ENCODE measurements around the gene UHRF1. TPM values are rescaled to one million over a fixed set of nuclear protein-coding genes. Genes with fewer than 3 reads are reported as not detected.

The UHRF1 gene
- polyA plus RNA-seq, 1 of the 3 experiments (the other 2 are of a cell fraction), result 43.4 TPM

DNA sequence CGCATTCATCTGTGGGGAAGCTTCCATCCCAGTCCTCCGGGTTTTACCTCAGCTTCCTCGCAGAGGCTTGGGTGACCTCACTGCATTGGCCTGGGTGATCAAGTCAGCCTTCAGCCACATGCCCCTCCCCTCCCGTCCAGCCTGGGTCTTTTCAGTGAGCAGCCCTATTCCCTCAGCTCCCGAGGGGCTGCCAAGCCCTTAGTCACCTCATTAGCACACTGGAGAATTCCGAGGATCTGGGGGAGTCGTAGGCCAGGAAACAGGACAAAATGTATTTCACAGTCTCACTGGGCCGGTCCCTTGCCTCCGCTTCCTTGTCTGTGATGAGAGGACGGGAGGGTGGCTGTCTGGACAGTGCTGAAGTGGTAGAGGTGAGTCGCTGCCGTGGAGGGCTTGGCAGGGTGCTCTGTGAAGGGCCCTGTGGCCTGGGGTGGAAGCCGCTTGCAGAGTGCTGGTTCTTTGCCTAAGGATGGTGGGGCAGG is 79.5 kb downstream of the UHRF1 start (continued):
- TF ChIP-seq REST (IDR thresholded peaks at IDR 0.05; ENCODE audit: low read depth, low read length) (no peak), GABPA (IDR thresholded peaks at IDR 0.05; ENCODE audit: low read depth) (no peak), TEAD4 (IDR thresholded peaks at IDR 0.05; ENCODE audit: borderline replicate concordance, insufficient read depth) (no peak), FOSL2 (IDR thresholded peaks at IDR 0.05; ENCODE audit: borderline replicate concordance, low read depth) (peak; percentile 56; the same call in 1 of the 2 replicates), JUND (IDR thresholded peaks at IDR 0.05) (no peak), FOXM1 (IDR thresholded peaks at IDR 0.05; ENCODE audit: low read depth) (no peak), MXI1 (IDR thresholded peaks at IDR 0.05; ENCODE audit: low read depth, low read length) (no peak), RFX5 (IDR thresholded peaks at IDR 0.05; ENCODE audit: low read length) (no peak), SMC3 (IDR thresholded peaks at IDR 0.05; ENCODE audit: low read depth, low read length) (no peak), YY1 (IDR thresholded peaks at IDR 0.05; ENCODE audit: low read depth) (no peak)
- TF ChIP-seq, protein P1, sequence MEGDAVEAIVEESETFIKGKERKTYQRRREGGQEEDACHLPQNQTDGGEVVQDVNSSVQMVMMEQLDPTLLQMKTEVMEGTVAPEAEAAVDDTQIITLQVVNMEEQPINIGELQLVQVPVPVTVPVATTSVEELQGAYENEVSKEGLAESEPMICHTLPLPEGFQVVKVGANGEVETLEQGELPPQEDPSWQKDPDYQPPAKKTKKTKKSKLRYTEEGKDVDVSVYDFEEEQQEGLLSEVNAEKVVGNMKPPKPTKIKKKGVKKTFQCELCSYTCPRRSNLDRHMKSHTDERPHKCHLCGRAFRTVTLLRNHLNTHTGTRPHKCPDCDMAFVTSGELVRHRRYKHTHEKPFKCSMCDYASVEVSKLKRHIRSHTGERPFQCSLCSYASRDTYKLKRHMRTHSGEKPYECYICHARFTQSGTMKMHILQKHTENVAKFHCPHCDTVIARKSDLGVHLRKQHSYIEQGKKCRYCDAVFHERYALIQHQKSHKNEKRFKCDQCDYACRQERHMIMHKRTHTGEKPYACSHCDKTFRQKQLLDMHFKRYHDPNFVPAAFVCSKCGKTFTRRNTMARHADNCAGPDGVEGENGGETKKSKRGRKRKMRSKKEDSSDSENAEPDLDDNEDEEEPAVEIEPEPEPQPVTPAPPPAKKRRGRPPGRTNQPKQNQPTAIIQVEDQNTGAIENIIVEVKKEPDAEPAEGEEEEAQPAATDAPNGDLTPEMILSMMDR (IDR thresholded peaks at IDR 0.05), result no peak
- TF ChIP-seq, protein P2, sequence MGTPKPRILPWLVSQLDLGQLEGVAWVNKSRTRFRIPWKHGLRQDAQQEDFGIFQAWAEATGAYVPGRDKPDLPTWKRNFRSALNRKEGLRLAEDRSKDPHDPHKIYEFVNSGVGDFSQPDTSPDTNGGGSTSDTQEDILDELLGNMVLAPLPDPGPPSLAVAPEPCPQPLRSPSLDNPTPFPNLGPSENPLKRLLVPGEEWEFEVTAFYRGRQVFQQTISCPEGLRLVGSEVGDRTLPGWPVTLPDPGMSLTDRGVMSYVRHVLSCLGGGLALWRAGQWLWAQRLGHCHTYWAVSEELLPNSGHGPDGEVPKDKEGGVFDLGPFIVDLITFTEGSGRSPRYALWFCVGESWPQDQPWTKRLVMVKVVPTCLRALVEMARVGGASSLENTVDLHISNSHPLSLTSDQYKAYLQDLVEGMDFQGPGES (IDR thresholded peaks at IDR 0.05; ENCODE audit: low read depth, low read length), result no peak

DNA sequence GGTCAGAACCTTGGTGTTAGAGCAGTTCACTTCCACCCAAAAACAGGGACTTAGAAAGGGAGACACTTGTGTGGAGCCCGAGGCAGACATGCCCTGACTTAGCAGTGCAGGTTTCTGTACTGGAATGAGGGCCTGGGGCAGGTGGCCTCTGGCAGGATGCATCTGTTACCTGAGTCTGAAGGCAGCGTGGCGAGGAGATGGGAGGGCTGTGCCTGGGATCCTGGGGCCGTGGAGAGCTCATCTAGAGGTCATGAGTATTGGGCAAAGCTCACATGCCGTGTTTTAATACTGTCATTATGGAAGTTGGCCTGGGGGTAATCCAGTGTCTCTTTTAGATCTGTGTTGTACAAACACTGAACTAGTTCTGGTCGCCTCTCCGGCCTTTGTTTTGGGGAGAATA is 81.0 kb downstream of the UHRF1 start:
- Histone ChIP-seq H3K79me2 (ENCODE audit: insufficient read depth) (peaks cover 98% of the 10 kb centered on the region), H3K9me2 (no peaks in the 10 kb centered on the region), H4K20me1 (ENCODE audit: insufficient read depth) (peaks cover 79% of the 10 kb centered on the region), H3K4me2 (no peak overlapping the region), H3K9me3 (no peaks in the 10 kb centered on the region), H3K9ac (no peak overlapping the region), H3K4me3 (ENCODE audit: low read depth in 2 of 2, low read length in 1 of 2) (no peak overlapping the region), H3K4me1 (ENCODE audit: control insufficient read depth in 1 of 2, insufficient read depth in 2 of 2, low read depth in 1 of 2, low read length in 1 of 2) (peaks cover 7 to 24% of the 10 kb centered on the region in 2 experiments; a peak in 1 of 4 replicates), H3K27ac (ENCODE audit: low read depth in 2 of 2, low read length in 1 of 2) (no peak overlapping the region), H3F3A (replicated peaks; ENCODE audit: insufficient read depth) (peaks cover 5% of the 10 kb centered on the region), H3K27me3 (ENCODE audit: insufficient read depth) (no peaks in the 10 kb centered on the region), H2AFZ (ENCODE audit: low read depth) (no peak overlapping the region), H3K36me3 (replicated peaks in 1 of 2; ENCODE audit: control insufficient read depth in 1 of 2, insufficient read depth in 2 of 2, low read length in 1 of 2) (no peaks in the 10 kb centered on the region)
- CTCF ChIA-PET, result interaction anchor here (0.7 kb wide), 1 partner anchor 10 kb away, joined by 3 read pairs; no protein-coding TSS in a partner anchor
- 90% methylated on average over 6 of the region's 7 CpGs for WGBS (ENCODE audit: low lambda C conversion rate)
- peak; percentile 7 for DNase-seq
- POLR2A ChIA-PET, result no interaction called here
- TF ChIP-seq RFX5 (IDR thresholded peaks at IDR 0.05; ENCODE audit: low read length) (no peak), MXI1 (IDR thresholded peaks at IDR 0.05; ENCODE audit: low read depth, low read length) (no peak), RXRA (IDR thresholded peaks at IDR 0.05; ENCODE audit: borderline replicate concordance, low read depth) (no peak), CHD2 (IDR thresholded peaks at IDR 0.05; ENCODE audit: low read length, partially characterized antibody) (no peak), ELF1 (IDR thresholded peaks at IDR 0.05) (no peak), POLR2AphosphoS5 (IDR thresholded peaks at IDR 0.05; ENCODE audit: low read depth, low read length) (no peak), FOSL2 (IDR thresholded peaks at IDR 0.05; ENCODE audit: borderline replicate concordance, low read depth) (no peak), MEF2A (IDR thresholded peaks at IDR 0.05; ENCODE audit: borderline replicate concordance, low read depth) (no peak), SIN3A (IDR thresholded peaks at IDR 0.05; ENCODE audit: borderline replicate concordance, low read depth, low read length) (no peak), GABPA (IDR thresholded peaks at IDR 0.05; ENCODE audit: low read depth) (no peak), TEAD4 (IDR thresholded peaks at IDR 0.05; ENCODE audit: borderline replicate concordance, insufficient read depth) (no peak), RAD21 (IDR thresholded peaks at IDR 0.05; ENCODE audit: low read length) (no peak), EP300 (IDR thresholded peaks at IDR 0.05; ENCODE audit: borderline replicate concordance in 1 of 2, low read depth in 1 of 2, low read length in 1 of 2) (no peak), USF1 (IDR thresholded peaks at IDR 0.05; ENCODE audit: borderline replicate concordance, low read depth) (no peak)
- TF ChIP-seq, protein P3, sequence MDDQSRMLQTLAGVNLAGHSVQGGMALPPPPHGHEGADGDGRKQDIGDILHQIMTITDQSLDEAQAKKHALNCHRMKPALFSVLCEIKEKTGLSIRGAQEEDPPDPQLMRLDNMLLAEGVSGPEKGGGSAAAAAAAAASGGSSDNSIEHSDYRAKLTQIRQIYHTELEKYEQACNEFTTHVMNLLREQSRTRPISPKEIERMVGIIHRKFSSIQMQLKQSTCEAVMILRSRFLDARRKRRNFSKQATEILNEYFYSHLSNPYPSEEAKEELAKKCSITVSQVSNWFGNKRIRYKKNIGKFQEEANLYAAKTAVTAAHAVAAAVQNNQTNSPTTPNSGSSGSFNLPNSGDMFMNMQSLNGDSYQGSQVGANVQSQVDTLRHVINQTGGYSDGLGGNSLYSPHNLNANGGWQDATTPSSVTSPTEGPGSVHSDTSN (IDR thresholded peaks at IDR 0.05), result no peak
- TF ChIP-seq, protein P2 (IDR thresholded peaks at IDR 0.05; ENCODE audit: low read depth, low read length), result no peak

Data from SK-N-SH (cell line).